Measurements from ENCODE around the gene C19orf33. TPM values are rescaled to one million over a fixed set of nuclear protein-coding genes. Genes with fewer than 3 reads are reported as not detected.

C19orf33 gene
- total and polyA plus RNA-seq, 2 experiments from 2014 or later: 58.9 to 72.2 TPM

GRCh38 chr19:38268539-38268938, 35.5 kb upstream of the C19orf33 start (continued):
- TF ChIP-seq, protein P1, sequence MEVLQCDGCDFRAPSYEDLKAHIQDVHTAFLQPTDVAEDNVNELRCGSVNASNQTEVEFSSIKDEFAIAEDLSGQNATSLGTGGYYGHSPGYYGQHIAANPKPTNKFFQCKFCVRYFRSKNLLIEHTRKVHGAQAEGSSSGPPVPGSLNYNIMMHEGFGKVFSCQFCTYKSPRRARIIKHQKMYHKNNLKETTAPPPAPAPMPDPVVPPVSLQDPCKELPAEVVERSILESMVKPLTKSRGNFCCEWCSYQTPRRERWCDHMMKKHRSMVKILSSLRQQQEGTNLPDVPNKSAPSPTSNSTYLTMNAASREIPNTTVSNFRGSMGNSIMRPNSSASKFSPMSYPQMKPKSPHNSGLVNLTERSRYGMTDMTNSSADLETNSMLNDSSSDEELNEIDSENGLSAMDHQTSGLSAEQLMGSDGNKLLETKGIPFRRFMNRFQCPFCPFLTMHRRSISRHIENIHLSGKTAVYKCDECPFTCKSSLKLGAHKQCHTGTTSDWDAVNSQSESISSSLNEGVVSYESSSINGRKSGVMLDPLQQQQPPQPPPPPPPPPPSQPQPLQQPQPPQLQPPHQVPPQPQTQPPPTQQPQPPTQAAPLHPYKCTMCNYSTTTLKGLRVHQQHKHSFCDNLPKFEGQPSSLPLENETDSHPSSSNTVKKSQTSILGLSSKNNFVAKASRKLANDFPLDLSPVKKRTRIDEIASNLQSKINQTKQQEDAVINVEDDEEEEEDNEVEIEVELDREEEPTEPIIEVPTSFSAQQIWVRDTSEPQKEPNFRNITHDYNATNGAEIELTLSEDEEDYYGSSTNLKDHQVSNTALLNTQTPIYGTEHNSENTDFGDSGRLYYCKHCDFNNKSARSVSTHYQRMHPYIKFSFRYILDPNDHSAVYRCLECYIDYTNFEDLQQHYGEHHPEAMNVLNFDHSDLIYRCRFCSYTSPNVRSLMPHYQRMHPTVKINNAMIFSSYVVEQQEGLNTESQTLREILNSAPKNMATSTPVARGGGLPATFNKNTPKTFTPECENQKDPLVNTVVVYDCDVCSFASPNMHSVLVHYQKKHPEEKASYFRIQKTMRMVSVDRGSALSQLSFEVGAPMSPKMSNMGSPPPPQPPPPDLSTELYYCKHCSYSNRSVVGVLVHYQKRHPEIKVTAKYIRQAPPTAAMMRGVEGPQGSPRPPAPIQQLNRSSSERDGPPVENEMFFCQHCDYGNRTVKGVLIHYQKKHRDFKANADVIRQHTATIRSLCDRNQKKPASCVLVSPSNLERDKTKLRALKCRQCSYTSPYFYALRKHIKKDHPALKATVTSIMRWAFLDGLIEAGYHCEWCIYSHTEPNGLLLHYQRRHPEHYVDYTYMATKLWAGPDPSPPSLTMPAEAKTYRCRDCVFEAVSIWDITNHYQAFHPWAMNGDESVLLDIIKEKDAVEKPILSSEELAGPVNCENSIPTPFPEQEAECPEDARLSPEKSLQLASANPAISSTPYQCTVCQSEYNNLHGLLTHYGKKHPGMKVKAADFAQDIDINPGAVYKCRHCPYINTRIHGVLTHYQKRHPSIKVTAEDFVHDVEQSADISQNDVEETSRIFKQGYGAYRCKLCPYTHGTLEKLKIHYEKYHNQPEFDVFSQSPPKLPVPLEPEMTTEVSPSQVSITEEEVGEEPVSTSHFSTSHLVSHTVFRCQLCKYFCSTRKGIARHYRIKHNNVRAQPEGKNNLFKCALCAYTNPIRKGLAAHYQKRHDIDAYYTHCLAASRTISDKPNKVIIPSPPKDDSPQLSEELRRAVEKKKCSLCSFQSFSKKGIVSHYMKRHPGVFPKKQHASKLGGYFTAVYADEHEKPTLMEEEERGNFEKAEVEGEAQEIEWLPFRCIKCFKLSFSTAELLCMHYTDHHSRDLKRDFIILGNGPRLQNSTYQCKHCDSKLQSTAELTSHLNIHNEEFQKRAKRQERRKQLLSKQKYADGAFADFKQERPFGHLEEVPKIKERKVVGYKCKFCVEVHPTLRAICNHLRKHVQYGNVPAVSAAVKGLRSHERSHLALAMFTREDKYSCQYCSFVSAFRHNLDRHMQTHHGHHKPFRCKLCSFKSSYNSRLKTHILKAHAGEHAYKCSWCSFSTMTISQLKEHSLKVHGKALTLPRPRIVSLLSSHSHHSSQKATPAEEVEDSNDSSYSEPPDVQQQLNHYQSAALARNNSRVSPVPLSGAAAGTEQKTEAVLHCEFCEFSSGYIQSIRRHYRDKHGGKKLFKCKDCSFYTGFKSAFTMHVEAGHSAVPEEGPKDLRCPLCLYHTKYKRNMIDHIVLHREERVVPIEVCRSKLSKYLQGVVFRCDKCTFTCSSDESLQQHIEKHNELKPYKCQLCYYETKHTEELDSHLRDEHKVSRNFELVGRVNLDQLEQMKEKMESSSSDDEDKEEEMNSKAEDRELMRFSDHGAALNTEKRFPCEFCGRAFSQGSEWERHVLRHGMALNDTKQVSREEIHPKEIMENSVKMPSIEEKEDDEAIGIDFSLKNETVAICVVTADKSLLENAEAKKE (CRISPR knock-in tag; IDR thresholded peaks at IDR 0.05): no peak

DNA sequence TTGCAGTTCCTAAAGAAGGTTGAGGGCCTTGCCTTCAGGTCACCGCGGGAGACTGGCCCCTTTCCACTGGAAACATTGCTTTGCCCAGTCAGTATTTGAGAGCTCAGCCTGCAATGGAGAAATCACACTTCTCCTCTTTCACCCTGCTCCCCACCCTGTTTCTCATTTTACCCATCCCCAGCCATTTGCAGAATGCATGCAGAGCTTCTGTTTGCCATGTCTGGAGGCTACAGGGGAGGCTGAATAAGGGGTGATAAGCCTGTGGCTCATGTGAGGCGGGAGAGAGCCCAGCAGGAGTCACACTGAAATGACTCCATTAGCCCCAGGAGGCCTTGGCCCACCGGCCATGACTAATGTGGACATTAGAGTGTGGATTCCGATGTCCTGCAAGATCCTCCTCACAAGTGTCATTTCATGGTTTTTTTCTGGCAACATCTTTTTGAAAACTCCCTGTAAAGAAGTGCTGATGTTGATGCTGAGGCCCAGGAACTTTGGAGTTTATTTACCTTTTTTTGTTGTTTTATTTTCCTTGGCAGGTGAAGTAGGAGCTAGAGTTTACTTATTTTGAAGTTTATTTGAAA, 33.4 kb upstream of the C19orf33 start:
- H3K4me3 Mint-ChIP-seq: no peak overlapping the region
- Histone ChIP-seq H3K36me3 (ENCODE audit: insufficient read depth) (no peaks in the 10 kb centered on the region), H3K4me2 (no peak overlapping the region), H3K4me1 (ENCODE audit: insufficient read depth) (peaks cover 35% of the 10 kb centered on the region), H3F3A (replicated peaks; ENCODE audit: low read depth) (peaks cover 20% of the 10 kb centered on the region; the same call in 1 of the 2 replicates), H3K9me2 (ENCODE audit: insufficient read depth) (no peaks in the 10 kb centered on the region), H2AFZ (no peak overlapping the region), H3K79me2 (replicated peaks; ENCODE audit: insufficient read depth) (peaks cover 100% of the 10 kb centered on the region), H3K27me3 (ENCODE audit: insufficient read depth) (no peaks in the 10 kb centered on the region), H3K4me3 (no peak overlapping the region), H3K27ac (ENCODE audit: low read depth) (no peak overlapping the region), H4K20me1 (replicated peaks; ENCODE audit: insufficient read depth) (peaks cover 72% of the 10 kb centered on the region)
- H3K27me3 Mint-ChIP-seq (ENCODE audit: insufficient read depth, low read depth, poor library complexity): peaks cover 10% of the 10 kb centered on the region
- H3K27ac Mint-ChIP-seq: no peak overlapping the region
- ATAC-seq: no peak
- H3K36me3 Mint-ChIP-seq (ENCODE audit: low read depth): peaks cover 14% of the 10 kb centered on the region
- no peak for DNase-seq (ENCODE audit: low spot score)
- H3K9me3 Mint-ChIP-seq: no peaks in the 10 kb centered on the region
- H3K4me1 Mint-ChIP-seq: peaks cover 38% of the 10 kb centered on the region
- TF ChIP-seq EZH2phosphoT487 (IDR thresholded peaks at IDR 0.05; ENCODE audit: unreplicated experiment) (no peak), POLR2AphosphoS5 (IDR thresholded peaks at IDR 0.05; ENCODE audit: low read depth) (no peak), ZNF331 (CRISPR knock-in tag; IDR thresholded peaks at IDR 0.05; ENCODE audit: low read depth) (no peak), ETS1 (IDR thresholded peaks at IDR 0.05) (no peak), CTCF (conservative IDR thresholded peaks at IDR 0.05; ENCODE audit: low read depth in 2 of 2) (no peak)
- TF ChIP-seq, protein P1 (CRISPR knock-in tag; IDR thresholded peaks at IDR 0.05): no peak

All from GM23338 (cell line).